ENCODE results near the gene ATN1.

Gene ATN1

DNA sequence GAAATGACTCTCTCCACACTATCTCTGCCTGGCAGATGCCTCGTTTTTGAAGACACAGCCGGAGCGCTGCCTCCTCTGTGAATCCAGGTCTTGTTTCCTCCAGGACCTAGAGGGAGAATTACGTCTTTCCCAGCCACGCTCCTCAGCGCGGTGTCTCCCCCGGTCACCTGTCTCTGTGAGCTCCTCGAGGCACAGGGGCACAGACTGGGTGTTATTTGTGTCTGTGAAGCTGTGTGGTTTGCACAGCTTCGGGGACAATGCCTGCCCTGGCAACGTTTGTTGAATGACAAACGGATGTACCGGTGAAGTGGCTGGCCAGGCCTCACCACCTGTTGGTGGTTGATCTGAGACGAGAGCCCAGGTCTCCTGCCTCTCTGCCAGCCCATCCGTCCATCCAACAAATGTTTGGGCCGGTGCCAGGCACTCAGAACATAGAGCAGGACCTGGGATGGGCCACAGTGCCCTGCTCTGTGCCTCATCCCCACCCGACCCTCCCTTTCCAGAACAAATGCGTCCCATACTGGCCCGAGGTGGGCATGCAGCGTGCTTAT is 29.5 kb downstream of the ATN1 start:
- FAIRE-seq = no peak

DNA sequence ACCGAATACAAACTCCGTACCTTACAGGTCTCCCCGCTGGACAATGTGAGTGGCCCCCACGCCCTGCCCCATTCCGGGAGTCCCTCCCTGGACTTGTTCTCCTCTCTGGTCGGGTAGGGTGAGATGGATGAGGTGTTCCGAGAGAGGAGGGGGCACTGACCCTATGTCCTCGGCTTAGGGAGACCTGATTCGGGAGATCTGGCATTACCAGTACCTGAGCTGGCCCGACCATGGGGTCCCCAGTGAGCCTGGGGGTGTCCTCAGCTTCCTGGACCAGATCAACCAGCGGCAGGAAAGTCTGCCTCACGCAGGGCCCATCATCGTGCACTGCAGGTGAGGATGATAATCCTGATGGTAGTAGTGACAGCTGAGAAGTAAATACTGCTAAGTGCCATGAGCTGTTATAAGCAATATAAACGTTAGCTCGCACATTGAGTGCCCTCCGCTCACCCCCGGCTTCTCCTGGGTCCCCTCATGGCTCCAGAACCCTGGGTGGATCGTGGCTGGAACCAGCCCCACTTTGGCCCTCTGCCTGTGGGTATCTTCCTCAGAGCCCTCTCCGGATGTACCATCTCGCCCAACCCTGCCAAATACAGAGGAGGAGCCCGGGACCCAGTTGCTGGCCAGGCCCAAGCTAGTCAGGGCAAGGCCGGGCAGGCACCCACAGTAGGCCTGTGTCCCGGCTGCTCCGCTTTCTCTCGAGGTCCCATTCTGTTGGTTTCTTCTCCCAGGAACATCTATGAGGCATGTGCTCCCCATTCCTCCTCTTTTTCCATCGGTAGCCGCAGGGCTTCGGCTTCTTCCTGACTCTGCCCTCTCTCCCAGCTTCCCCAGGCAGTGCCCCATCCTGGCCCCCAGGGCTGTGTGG is 30.2 kb downstream of the ATN1 start:
- DNase-seq (ENCODE audit: low spot score) (no peak), FAIRE-seq (no peak)

More for the DNA sequence above, 29.5 kb downstream of the ATN1 start:
- no peak for DNase-seq (ENCODE audit: low spot score)

- DNase-seq (ENCODE audit: low spot score) (no peak), FAIRE-seq (no peak)
Measured at GRCh38 chr12:6958609-6959057, 30.9 kb downstream of the ATN1 start.

GRCh38 chr12:6959058-6959804 is 31.5 kb downstream of the ATN1 start:
- DNase-seq (ENCODE audit: low spot score) = no peak
- no peak for FAIRE-seq

DNA sequence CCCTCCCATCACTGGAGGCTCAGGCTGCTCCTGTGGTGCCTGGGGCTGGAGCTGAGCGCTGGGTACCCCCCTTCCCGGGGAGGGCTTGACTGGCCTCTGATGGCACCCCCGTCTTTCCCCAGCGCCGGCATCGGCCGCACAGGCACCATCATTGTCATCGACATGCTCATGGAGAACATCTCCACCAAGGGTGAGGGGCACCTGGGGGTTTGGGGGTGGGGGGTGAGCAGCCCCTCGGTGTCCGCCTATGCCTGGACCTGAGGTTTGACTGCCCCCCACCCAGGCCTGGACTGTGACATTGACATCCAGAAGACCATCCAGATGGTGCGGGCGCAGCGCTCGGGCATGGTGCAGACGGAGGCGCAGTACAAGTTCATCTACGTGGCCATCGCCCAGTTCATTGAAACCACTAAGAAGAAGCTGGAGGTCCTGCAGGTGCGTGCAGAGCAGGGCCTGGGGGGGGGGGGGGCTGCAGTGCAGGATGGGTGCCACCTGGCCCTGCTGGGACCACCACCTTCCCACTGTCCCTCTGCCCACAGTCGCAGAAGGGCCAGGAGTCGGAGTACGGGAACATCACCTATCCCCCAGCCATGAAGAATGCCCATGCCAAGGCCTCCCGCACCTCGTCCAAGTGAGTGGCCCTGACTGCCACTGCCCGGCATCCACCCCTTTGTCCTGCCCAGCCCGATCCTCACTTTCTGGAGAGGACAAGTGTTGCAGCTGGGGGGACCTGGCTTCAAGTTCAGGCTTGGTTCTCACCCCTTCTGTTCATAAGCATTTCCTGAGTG is 32.2 kb downstream of the ATN1 start:
- DNase-seq (ENCODE audit: low spot score) = no peak
- FAIRE-seq = no peak

DNA sequence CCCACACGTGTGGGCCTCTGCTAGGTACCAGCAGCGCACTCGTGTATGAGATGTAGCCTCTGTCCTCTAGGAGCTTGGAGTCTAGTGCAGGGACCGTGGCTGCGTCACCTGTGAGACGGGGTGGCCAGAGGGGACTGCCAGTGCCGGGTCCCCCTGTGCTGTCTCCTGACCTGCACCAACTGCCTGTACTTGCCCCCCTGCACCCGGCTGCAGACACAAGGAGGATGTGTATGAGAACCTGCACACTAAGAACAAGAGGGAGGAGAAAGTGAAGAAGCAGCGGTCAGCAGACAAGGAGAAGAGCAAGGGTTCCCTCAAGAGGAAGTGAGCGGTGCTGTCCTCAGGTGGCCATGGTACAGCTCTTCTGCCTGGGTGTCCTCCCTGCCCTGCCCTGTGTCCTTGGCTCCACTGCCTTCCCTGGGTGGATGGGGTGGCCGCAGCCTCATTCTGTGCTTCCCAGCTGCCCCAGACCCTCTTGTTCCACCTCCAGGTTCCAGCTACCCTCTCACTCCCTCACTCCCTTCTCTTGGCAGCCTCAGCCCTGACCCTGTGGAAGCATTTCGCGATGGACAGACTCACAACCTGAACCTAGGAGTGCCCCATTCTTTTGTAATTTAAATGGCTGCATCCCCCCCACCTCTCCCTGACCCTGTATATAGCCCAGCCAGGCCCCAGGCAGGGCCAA is 33.0 kb downstream of the ATN1 start:
- DNase-seq (ENCODE audit: low spot score) (no peak), FAIRE-seq (no peak)

DNA sequence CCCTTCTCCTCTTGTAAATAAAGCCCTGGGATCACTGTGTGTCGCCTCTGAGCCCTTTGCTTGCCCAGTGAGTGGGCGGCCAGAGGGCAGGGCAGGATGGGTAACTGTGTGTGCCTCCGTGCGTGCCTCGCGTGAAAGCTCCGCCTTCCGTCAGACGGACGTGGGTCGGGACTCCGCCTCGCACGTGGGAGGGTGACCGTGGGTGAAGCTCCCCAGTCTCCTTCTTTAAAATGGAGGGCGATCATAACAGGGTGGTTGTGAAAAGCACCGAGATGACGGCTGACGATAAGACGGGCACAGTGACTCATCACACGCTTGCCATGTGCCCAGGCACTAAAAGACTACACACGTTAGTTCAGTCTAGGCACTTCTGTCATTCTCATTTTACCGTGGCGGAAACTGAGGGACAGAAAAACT is 33.5 kb downstream of the ATN1 start:
- no peak for FAIRE-seq

DNA sequence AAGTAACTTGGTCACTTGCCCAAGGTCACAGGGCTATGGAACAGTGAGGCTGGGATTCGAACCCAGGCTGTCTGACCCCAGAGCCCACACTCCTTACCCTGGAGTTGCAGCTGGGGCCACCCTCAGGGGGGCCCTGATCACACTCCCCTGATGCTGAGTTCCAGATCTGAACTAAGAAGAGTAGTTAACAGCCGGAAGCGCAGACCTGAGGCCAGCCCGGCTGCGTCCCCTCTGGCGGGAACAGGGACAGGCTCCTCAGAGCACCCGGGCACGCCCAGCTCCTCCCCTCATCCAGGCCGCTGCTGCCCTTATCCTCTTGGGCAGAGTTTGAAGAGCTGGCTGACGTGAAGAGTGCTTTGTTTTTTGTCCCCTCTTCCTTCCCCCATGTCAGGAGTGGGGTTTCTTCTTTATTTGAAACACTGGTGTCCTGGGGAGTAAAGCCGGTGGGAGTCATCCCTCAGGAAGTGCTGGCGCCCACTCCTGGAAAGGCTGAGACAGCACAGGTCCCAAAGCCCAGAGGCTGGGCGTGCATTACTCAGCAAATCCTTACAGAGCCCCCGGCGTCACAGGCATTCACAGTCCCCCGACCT is 34.0 kb downstream of the ATN1 start:
- FAIRE-seq = no peak
- DNase-seq (ENCODE audit: low spot score) = peak; percentile 39

More for the DNA sequence above, 33.5 kb downstream of the ATN1 start:
- DNase-seq (ENCODE audit: low spot score) = no peak

DNA sequence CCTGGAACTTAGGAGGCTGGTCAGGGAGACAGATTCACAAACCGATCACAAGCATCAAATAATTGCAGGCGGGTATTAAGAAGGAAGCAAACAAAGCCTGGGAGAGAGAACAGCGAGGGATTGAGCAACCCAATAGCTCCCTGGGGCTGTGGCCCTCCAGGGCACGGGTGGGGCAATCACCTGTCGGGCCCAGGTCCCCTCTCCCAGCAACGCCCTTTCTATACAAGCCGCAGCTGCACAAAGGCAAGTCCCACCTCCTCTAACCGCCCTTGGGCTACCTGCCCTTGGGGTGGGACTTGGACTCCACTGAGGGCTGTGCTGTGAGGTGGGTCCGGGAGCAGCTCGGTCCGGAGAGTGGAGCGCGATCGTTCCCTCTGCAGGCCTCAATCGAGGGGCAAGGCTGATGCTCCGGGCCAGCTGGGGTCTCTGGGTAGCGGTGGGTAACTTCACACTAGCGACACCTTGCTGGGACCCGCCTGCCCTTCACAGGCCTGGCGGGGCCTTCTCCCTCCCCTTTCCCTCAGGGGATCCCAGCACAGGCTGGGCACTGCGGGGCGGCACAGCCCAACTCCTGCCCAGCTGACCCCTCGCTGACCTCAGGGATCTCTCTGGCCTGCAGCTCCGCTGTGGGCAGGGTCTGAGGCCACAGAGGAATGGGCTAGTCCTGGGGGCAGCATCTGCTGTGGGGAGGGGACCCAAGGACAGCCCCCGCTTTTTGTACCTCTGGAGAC is 34.7 kb downstream of the ATN1 start:
- no peak for FAIRE-seq
- no peak for DNase-seq (ENCODE audit: low spot score)

DNA sequence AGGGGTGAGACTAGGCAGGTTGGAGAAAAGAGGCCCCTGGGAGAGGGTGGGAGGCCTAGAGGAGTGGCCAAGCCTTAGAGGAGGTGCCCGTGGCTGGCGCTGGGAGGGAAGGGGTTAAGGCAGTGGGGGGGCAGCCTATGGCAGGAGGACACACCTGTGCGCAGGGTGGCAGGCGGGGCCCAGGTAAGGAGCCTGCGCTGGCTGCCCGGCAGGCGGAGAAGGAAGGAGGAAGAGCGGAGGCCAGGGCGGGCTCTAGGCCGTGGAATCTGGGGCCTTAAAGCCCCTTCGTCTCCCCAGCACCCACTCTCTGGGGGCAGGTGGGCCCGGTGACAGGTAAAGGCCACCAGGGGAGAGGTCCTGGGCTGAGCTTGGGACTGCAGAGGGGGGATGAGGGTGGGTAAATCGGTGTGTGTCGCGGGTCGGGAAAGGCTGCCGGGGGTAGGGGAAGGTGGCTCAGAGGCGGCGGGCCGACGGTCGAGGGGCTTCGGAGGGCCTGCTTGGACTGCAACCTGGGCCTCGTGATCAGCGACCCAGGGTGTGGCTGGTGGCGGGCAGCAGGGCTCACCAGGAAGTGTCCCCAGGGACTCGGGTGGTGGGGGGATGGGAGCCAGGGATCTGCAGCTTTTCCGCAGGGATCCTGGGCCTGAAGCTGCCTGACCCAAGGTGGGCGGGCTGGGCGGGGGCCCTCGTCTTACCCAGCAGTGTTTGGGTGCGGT is 35.4 kb downstream of the ATN1 start:
- DNase-seq (ENCODE audit: low spot score) (no peak), FAIRE-seq (no peak)

DNA sequence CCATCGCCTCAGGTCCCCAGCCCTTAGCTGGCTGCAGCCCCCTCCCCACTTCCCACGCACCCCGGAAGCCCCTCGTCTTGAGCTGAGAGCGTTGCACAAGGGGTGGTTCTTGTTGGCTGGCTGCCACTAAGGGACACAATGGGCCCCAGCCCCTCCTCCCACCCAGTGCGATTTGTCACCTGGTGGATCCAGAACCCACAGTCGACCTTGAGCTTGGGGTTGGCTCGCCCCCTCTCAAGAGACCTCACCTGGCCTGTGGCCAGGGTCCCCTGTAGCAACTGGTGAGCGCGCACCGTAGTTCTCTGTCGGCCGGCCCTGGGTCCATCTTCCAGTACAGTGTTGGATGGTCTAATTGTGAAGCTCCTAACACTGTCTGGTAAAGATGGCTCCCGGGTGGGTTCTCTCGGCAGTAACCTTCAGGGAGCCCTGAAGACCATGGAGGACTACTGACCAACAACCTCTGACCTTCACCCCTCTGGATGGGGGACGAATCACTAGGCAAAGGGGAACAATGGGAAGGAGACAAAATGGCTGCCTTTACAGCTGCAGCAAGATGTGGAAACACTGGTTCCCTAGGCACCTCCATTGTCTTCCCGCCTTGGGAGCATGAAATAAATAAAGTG is 36.1 kb downstream of the ATN1 start:
- no peak for FAIRE-seq
- DNase-seq (ENCODE audit: low spot score) = no peak

DNA sequence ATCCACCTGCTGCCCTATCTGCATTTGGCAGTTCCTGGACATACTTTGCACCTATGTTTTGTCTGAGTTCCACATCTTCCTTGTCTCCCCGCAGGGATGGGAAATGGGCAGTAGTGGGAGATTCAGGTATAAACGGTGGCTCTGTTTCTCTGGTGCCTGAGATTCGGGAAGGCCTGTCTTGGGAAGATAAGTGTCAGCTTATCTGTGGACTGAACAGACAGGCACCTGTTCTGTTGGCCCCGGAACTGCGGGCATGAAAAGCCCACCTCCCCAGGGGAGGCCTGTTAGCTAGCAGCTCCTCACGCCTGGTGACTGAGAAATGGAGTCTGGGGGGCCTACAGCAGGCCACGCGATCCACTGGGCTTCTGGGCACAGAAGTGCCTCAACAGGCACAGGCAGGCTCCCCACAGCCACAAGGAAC is 36.9 kb downstream of the ATN1 start:
- DNase-seq (ENCODE audit: low spot score) (no peak), FAIRE-seq (no peak)

GRCh38 chr12:6965026-6965661 is 37.4 kb downstream of the ATN1 start:
- FAIRE-seq (no peak), DNase-seq (ENCODE audit: low spot score) (no peak)

DNA sequence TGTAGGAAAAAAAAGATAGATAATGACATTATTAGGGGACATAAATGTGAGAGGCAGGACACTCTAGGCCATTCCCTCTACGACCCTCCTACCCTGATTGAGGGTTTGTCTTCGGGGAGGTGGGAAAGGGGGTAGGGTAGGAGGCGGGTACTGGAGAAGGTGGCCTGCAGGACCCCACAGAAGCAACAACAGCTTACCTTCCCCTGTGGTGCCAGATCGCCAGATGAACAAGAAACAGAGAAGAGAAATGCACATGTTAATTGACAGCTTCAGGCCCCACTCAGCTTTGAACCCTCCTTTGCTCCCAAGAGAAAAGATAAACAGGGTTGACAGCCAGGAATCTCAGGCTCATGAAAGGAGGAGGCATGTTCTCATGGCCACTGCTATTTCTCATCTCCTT is 38.0 kb downstream of the ATN1 start:
- DNase-seq (ENCODE audit: low spot score) (no peak), FAIRE-seq (no peak)

DNA sequence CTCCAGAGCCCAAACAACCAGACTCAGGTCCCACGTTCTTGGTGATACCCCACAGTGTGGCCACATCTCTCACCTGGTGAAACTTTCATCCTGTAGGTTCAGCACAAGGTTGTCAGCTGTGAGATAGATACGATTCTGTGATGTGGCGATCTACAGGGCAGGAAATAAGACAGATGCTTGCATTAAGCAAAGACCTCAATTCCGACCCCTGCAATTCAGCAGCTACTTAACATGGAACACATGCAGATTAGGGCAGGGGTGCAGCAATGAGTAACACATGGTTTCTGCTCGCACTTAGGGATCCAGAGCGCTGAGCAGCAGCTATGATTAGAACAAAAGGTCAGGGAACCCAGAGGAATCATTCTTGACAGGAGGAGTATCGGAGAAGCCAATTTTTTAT is 38.6 kb downstream of the ATN1 start:
- no peak for DNase-seq (ENCODE audit: low spot score)
- FAIRE-seq = no peak

DNA sequence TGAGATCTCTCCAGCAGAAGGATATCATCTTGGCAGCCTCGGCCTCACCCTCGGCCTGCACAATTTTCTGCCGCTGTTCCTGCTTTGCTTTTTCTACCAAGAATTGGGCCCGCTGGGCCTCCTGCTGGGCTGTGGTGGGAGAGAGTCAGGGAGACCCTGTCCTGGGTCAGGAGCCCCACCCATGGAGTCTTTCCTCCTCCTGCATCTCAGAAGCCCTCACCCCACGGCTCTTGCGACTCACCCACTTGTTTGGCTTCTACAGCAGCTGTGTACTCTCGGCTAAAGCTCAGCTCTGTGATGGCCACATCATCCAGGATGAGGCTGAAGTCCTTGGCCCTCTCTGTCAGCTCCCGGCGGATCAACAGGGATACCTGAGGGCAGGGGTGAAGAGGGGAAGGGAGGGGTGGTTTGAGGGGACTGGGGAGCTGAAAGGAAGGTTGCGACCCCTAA is 39.9 kb downstream of the ATN1 start:
- no peak for DNase-seq (ENCODE audit: low spot score)
- no peak for FAIRE-seq

GRCh38 chr12:6968426-6968825 is 40.7 kb downstream of the ATN1 start:
- DNase-seq (ENCODE audit: low spot score) (no peak), FAIRE-seq (no peak)

GRCh38 chr12:6970096-6970527 is 42.4 kb downstream of the ATN1 start:
- DNase-seq (ENCODE audit: low spot score) = no peak
- FAIRE-seq = no peak
